Myometrial cell (primary cell): Measurements from ENCODE around the gene PCDHA11. TPM values are rescaled to one million over a fixed set of nuclear protein-coding genes. Genes with fewer than 3 reads are reported as not detected.

Experiments
- total RNA-seq: library from RNA; depleted of rRNA; stranded (reverse); fragments of >200 nt; gene quantifications from 2 replicates; pipeline ENCODE4 v1.2.3, GENCODE V29; 2015

The PCDHA11 gene
- total RNA-seq = not detected in 2 replicates

GRCh38 chr5:140868721-140869554 lies at the start of gene PCDHA11:
Gene PCDHA11, plus strand, starts transcription at chr5:140868957. Its CDS starts 147 bp downstream, at chr5:140869104.

GRCh38 chr5:140821375-140822280 lies 47.1 kb upstream of the PCDHA11 start, which contains the start of gene PCDHA5:
Gene PCDHA5, plus strand, starts transcription at chr5:140821613.

GRCh38 chr5:140827704-140828361 lies 40.9 kb upstream of the PCDHA11 start, which contains the start of gene PCDHA6:
Gene PCDHA6, plus strand, starts transcription at chr5:140827960. Its CDS starts 132 bp downstream, at chr5:140828092.

GRCh38 chr5:140833993-140834392 lies 34.8 kb upstream of the PCDHA11 start, which contains the start of gene PCDHA7:
Gene PCDHA7, plus strand, starts transcription at chr5:140834269. Its CDS starts 115 bp downstream, at chr5:140834384.

GRCh38 chr5:140840978-140841962 lies 27.5 kb upstream of the PCDHA11 start, which contains the start of gene PCDHA8:
Gene PCDHA8, plus strand, starts transcription at chr5:140841187. Its CDS starts 135 bp downstream, at chr5:140841322.

GRCh38 chr5:140848139-140849102 lies 20.3 kb upstream of the PCDHA11 start, which contains the start of gene PCDHA9:
Gene PCDHA9, plus strand, starts transcription at chr5:140848382. Its CDS starts 114 bp downstream, at chr5:140848496.

GRCh38 chr5:140855772-140856674 lies 12.7 kb upstream of the PCDHA11 start, which contains the start of gene PCDHA10:
Gene PCDHA10, plus strand, starts transcription at chr5:140855897. Its CDS starts 152 bp downstream, at chr5:140856049.

GRCh38 chr5:140875085-140876065 lies 6.6 kb downstream of the PCDHA11 start, which contains the start of gene PCDHA12:
Gene PCDHA12, plus strand, starts transcription at chr5:140875308. Its CDS starts 165 bp downstream, at chr5:140875473.

GRCh38 chr5:140881889-140882590 lies 13.3 kb downstream of the PCDHA11 start, which contains the start of gene PCDHA13:
Gene PCDHA13, plus strand, starts transcription at chr5:140882124. Its CDS starts 145 bp downstream, at chr5:140882269.

Other genes with a start within 250 kb of the PCDHA11 start
- 0.18 TPM in 1 of 2 replicates, not detected in the other for gene CD14, start 235.8 kb upstream of the PCDHA11 start, total RNA-seq
- 42.1 and 44.5 TPM in 2 replicates for gene TMCO6, start 229.5 kb upstream of the PCDHA11 start, total RNA-seq
- 55.4 and 63.6 TPM in 2 replicates for gene NDUFA2, start 221.3 kb upstream of the PCDHA11 start, total RNA-seq
- 71.5 and 105 TPM in 2 replicates for gene IK, start 221.1 kb upstream of the PCDHA11 start, total RNA-seq
- gene WDR55, start 204.1 kb upstream of the PCDHA11 start, total RNA-seq = 23.9 and 40.4 TPM in 2 replicates
- gene DND1, start 195.4 kb upstream of the PCDHA11 start, total RNA-seq = 0.18 and 0.29 TPM in 2 replicates
- gene HARS1, start 177.6 kb upstream of the PCDHA11 start, total RNA-seq = 103 TPM in 2 replicates
- 29.7 and 33.5 TPM in 2 replicates for gene HARS2, start 177.5 kb upstream of the PCDHA11 start, total RNA-seq
- 37.2 and 37.7 TPM in 2 replicates for gene ZMAT2, start 168.5 kb upstream of the PCDHA11 start, total RNA-seq
- gene PCDHA1, start 82.8 kb upstream of the PCDHA11 start, total RNA-seq = not detected in 2 replicates
- gene PCDHA2, start 74.1 kb upstream of the PCDHA11 start, total RNA-seq = not detected in 2 replicates
- gene PCDHA3, start 67.9 kb upstream of the PCDHA11 start, total RNA-seq = 0.18 and 0.58 TPM in 2 replicates
- 0.35 TPM in 1 of 2 replicates, not detected in the other for gene PCDHA4, start 61.9 kb upstream of the PCDHA11 start, total RNA-seq
- not detected in 2 replicates for gene PCDHA5, start 47.3 kb upstream of the PCDHA11 start, total RNA-seq
- gene PCDHA6, start 41.0 kb upstream of the PCDHA11 start, total RNA-seq = under 0.01 TPM in 1 of 2 replicates, not detected in the other
- gene PCDHA7, start 34.7 kb upstream of the PCDHA11 start, total RNA-seq = 0.71 TPM in 1 of 2 replicates, not detected in the other
- gene PCDHA8, start 27.8 kb upstream of the PCDHA11 start, total RNA-seq = not detected in 2 replicates
- not detected in 2 replicates for gene PCDHA9, start 20.6 kb upstream of the PCDHA11 start, total RNA-seq
- gene PCDHA10, start 13.1 kb upstream of the PCDHA11 start, total RNA-seq = not detected in 2 replicates
- gene PCDHA12, start 6.4 kb downstream of the PCDHA11 start, total RNA-seq = not detected in 2 replicates
- not detected in 2 replicates for gene PCDHA13, start 13.2 kb downstream of the PCDHA11 start, total RNA-seq
- gene PCDHAC1, start 57.3 kb downstream of the PCDHA11 start, total RNA-seq = not detected in 2 replicates
- not detected in 2 replicates for gene PCDHAC2, start 97.5 kb downstream of the PCDHA11 start, total RNA-seq
- not detected in 2 replicates for gene PCDHB1, start 182.4 kb downstream of the PCDHA11 start, total RNA-seq
- gene PCDHB2, start 225.7 kb downstream of the PCDHA11 start, total RNA-seq = 0.18 and 0.29 TPM in 2 replicates
- 0.89 TPM in 1 of 2 replicates, not detected in the other for gene PCDHB3, start 231.5 kb downstream of the PCDHA11 start, total RNA-seq